ENCODE measurements around the gene NINL.

NINL gene

DNA sequence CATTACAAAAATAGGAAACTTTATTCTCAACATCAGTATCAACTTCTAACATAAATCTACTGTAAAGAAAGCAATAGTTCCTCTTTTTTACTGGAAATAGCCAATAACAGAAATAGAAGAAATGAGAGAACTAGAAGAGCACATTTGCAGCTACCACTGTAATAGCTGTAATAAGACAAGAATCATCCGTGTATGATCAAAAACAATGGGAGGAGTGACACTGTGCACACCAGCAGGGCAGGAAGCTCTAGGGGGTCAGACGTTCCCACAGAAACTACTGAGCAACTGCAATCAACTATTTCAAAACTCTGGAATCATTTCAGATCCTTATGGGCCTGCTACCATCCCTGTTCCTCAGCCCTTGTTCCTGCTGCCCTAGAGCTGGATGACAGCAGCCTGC, 43.7 kb downstream of the NINL start:
- Histone ChIP-seq H3K9ac (ENCODE audit: low read length) (no peak overlapping the region), H3K4me3 (ENCODE audit: low read depth, low read length) (no peak overlapping the region), H3K4me1 (ENCODE audit: control insufficient read depth, insufficient read depth, low read length) (peaks cover 51% of the 10 kb centered on the region), H3K36me3 (ENCODE audit: control insufficient read depth, insufficient read depth, low read length) (peaks cover 10% of the 10 kb centered on the region; the same call in 1 of the 2 replicates), H3K9me3 (ENCODE audit: control insufficient read depth, insufficient read depth, low read depth, low read length) (no peaks in the 10 kb centered on the region), H3K27me3 (ENCODE audit: control insufficient read depth, insufficient read depth, low read length) (no peaks in the 10 kb centered on the region), H3K27ac (ENCODE audit: low read depth, low read length) (no peak overlapping the region)

DNA sequence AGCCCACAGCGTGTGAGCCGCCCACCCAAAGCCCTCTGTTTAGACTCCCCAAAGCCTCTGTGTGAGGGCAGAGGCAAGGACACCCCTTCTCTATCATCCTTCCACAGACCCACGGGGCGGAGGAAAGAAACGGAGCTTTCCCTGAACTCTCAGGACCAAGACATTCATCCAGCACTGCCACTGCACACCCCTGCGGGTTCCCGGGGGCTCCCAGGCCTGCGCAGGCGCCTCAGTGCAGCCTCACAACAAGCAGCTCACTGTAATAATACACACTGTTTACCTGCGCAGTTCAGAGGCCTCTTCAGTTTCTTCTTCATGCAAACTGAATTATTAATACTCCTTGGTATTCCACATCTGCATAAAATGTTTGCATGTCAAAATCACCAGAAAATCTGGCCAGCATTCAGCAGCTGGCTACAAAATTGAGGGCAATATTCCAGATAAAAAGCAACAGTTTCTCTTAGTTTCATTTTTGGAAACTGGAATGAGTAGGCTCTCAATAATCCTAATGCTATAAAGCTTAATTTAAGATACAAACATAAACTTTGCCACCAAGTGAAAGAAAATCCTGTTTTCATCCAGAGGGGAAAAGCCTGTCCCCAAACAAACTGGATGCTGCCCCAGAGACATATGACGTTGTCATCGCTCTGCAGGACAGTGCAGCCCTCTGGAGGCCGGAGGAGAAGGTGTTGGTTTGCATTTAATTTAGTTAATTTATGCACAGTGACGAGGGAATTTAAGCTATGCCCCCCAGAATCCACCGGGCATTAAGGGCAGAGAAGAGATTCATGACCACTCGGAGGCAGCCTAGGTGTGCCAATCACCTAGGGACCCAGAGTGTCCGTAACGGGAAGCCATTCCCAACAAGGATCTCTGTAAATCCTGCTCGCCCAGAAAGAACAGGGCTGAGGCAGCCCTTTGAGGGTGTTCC, 45.3 kb downstream of the NINL start:
- Histone ChIP-seq H3K27ac (ENCODE audit: low read depth, low read length) (no peak overlapping the region), H3K36me3 (ENCODE audit: control insufficient read depth, insufficient read depth, low read length) (peaks cover 10% of the 10 kb centered on the region; the same call in 1 of the 2 replicates), H3K4me3 (ENCODE audit: low read depth, low read length) (no peak overlapping the region), H3K9me3 (ENCODE audit: control insufficient read depth, insufficient read depth, low read depth, low read length) (no peaks in the 10 kb centered on the region), H3K9ac (ENCODE audit: low read length) (no peak overlapping the region), H3K4me1 (ENCODE audit: control insufficient read depth, insufficient read depth, low read length) (peaks cover 39% of the 10 kb centered on the region), H3K27me3 (ENCODE audit: control insufficient read depth, insufficient read depth, low read length) (no peaks in the 10 kb centered on the region)

DNA sequence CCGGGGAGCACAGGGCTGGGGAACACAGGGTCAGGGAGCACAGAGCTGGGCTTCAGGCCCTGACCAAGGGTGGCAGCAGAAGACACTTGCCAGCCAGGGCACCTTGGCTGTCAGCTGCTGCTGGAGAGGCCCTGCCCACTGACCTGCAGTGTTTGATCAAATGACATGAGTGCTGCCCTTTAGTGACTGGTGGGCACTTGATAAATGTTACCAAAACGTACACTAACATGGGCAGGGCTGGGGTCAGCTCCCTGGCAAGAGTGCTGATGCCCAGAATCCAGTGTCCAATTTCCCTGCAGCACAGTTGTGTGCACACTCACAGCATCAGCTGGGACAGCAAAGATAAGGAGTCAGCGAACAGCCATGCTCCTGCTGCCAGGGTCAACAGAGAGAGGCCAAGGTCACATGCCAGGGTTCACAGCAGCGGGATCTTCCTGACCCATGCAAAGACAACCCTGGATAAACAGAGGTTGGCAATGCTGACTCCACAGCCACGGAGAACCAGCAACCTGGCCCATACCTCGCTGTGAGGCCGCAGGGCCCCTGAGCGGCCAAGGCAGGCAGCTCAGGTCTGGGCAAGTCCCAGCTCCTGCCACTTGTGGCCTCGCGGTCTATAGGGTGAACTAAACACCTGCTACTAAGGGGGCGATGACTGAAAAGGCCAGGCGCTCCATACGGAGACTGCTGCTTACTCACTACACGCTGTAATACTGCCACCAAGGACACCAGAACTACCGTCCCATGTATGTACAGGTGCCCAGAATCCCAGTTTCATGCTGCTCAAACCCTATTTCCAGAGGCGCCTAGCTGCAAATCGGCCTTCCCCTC, 46.3 kb downstream of the NINL start:
- Histone ChIP-seq H3K9me3 (ENCODE audit: control insufficient read depth, insufficient read depth, low read depth, low read length) (no peaks in the 10 kb centered on the region), H3K4me3 (ENCODE audit: low read depth, low read length) (no peak overlapping the region), H3K27ac (ENCODE audit: low read depth, low read length) (no peak overlapping the region), H3K9ac (ENCODE audit: low read length) (no peak overlapping the region), H3K27me3 (ENCODE audit: control insufficient read depth, insufficient read depth, low read length) (no peaks in the 10 kb centered on the region), H3K4me1 (ENCODE audit: control insufficient read depth, insufficient read depth, low read length) (peaks cover 39% of the 10 kb centered on the region), H3K36me3 (ENCODE audit: control insufficient read depth, insufficient read depth, low read length) (peaks cover 10% of the 10 kb centered on the region; the same call in 1 of the 2 replicates)

DNA sequence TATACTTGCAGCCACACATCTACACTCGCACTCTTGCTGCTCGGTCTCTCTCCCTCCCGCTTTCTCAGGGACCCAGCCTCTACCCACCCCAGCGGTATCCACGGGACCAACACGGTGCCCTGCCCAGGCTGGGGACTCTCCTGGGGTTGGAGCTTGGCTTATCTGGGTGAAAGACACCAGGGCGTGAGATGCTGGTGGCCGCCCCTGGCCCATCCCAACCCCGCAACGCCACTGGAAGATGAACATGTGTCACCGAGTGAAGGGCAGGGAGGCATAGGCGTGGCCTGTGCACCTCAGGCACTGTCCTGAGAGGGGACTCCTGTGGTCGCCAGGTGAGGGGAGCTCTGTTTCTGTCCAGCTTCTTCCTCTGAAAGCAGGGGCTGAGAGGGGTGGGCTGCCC, 47.4 kb downstream of the NINL start:
- Histone ChIP-seq H3K27ac (ENCODE audit: low read depth, low read length) (no peak overlapping the region), H3K27me3 (ENCODE audit: control insufficient read depth, insufficient read depth, low read length) (no peaks in the 10 kb centered on the region), H3K9me3 (ENCODE audit: control insufficient read depth, insufficient read depth, low read depth, low read length) (no peaks in the 10 kb centered on the region), H3K4me1 (ENCODE audit: control insufficient read depth, insufficient read depth, low read length) (peaks cover 38% of the 10 kb centered on the region), H3K9ac (ENCODE audit: low read length) (no peak overlapping the region), H3K36me3 (ENCODE audit: control insufficient read depth, insufficient read depth, low read length) (peaks cover 10% of the 10 kb centered on the region; the same call in 1 of the 2 replicates), H3K4me3 (ENCODE audit: low read depth, low read length) (no peak overlapping the region)

DNA sequence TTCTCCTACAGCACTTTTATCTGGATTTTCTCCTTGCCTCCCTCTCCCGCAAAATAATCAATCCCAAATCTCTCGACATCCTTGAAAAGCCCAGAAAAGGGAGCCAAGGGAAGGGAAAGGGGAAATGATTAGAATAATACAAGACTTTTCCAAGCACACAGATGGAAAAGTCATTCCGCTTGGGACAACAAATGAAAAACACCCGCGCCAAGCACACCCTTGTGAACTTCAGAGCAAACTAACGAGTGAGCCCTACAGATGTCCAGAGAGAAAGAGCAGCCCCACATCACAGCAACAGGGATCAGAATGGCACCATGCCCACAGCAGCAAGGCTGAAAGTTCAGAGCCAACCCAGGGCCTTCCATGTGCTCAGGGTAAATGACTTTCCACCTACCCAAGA, 49.6 kb downstream of the NINL start:
- Histone ChIP-seq H3K9ac (ENCODE audit: low read length) (no peak overlapping the region), H3K27me3 (ENCODE audit: control insufficient read depth, insufficient read depth, low read length) (no peaks in the 10 kb centered on the region), H3K27ac (ENCODE audit: low read depth, low read length) (no peak overlapping the region), H3K4me1 (ENCODE audit: control insufficient read depth, insufficient read depth, low read length) (peaks cover 41% of the 10 kb centered on the region), H3K9me3 (ENCODE audit: control insufficient read depth, insufficient read depth, low read depth, low read length) (peaks cover 8% of the 10 kb centered on the region), H3K36me3 (ENCODE audit: control insufficient read depth, insufficient read depth, low read length) (peaks cover 10% of the 10 kb centered on the region; the same call in 1 of the 2 replicates), H3K4me3 (ENCODE audit: low read depth, low read length) (no peak overlapping the region)

DNA sequence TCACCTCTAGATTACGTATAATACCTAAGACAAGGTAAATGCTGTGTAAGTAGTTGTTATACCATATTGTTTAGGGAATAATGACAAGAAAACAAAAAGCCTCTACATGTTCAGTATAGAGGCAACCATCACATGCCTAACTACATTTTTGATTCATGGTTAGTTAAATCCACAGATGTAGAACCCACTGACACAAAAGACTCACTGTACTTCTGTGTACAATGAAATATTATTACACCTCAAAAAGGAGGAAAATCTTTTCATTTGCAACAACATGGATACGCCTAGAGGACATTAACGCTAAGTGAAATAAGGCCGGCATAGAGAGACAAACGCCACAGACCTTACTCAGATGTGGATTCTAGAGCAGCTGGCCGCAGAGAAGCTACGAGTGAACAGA, 50.5 kb downstream of the NINL start:
- H3K4me1 ChIP-seq (ENCODE audit: control insufficient read depth, insufficient read depth, low read length): peaks cover 33% of the 10 kb centered on the region

DNA sequence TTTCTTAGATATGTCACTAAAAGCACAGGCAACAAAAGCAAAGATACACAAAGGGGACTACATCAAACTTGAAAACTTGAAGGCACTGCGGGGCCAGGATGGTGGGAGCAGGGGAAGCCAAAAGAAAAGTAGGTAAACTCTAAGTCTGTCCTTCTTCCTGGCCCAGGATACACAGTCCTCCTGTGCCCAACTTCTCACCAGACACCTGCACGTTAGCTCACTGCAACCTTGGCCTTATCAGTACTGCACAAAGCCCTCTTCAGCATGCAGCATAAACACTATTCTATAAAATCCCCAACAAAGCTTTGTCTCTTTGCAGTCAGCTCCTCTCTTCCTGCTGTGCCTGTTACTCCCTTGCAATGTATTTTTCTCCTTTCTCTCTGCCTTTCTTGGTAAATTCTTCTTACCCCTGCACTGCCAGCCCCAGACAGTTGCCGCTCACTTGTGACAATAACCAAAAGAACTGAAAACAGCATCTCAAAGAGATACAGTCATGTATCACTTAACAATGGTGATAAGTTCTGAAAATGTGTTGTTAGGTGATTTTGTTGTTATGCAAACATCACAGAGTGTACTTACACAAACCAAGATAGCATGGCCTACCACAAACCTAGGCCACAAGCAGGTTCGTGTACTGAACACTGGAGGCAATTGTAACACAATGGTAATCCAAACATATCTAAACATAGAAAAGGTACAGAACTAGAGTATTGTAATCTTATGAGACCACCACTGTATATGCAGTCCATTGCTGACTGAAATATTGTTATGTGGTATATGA, 51.2 kb downstream of the NINL start:
- H3K9me3 ChIP-seq (ENCODE audit: control insufficient read depth, insufficient read depth, low read depth, low read length): peaks cover 8% of the 10 kb centered on the region
- peaks cover 10% of the 10 kb centered on the region; the same call in 1 of the 2 replicates for H3K36me3 ChIP-seq (ENCODE audit: control insufficient read depth, insufficient read depth, low read length)
- no peak overlapping the region for H3K4me3 ChIP-seq (ENCODE audit: low read depth, low read length)
- no peak overlapping the region for H3K9ac ChIP-seq (ENCODE audit: low read length)
- H3K4me1 ChIP-seq (ENCODE audit: control insufficient read depth, insufficient read depth, low read length): peaks cover 26% of the 10 kb centered on the region
- H3K27ac ChIP-seq (ENCODE audit: low read depth, low read length): no peak overlapping the region
- no peaks in the 10 kb centered on the region for H3K27me3 ChIP-seq (ENCODE audit: control insufficient read depth, insufficient read depth, low read length)

More for the DNA sequence above, 50.5 kb downstream of the NINL start:
- Histone ChIP-seq H3K9me3 (ENCODE audit: control insufficient read depth, insufficient read depth, low read depth, low read length) (peaks cover 8% of the 10 kb centered on the region), H3K4me3 (ENCODE audit: low read depth, low read length) (no peak overlapping the region), H3K27me3 (ENCODE audit: control insufficient read depth, insufficient read depth, low read length) (no peaks in the 10 kb centered on the region), H3K9ac (ENCODE audit: low read length) (no peak overlapping the region), H3K36me3 (ENCODE audit: control insufficient read depth, insufficient read depth, low read length) (peaks cover 10% of the 10 kb centered on the region; the same call in 1 of the 2 replicates), H3K27ac (ENCODE audit: low read depth, low read length) (no peak overlapping the region)

DNA sequence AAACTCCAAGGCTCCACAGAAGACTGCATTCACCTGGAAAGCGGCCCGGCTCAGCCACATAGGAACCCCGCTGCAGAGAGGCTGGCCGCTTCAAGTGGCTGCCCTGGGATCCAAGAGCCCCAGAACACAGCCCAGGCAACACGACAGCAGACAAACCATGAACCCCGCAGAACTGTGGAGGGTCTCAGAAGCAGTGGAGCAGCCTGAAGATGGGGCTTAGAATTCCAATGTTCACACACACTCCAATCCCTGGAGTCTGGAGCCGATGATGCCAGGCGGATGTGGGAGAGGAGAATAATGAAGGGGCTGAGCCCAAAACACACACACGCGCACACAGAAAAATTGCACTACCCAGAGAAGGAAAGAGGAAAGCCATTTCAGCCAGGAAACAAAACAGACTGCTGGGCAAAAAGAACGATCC, 52.4 kb downstream of the NINL start:
- H3K27ac ChIP-seq (ENCODE audit: low read depth, low read length): no peak overlapping the region
- H3K9ac ChIP-seq (ENCODE audit: low read length): no peak overlapping the region
- H3K27me3 ChIP-seq (ENCODE audit: control insufficient read depth, insufficient read depth, low read length): no peaks in the 10 kb centered on the region
- H3K4me3 ChIP-seq (ENCODE audit: low read depth, low read length): no peak overlapping the region
- peaks cover 8% of the 10 kb centered on the region for H3K9me3 ChIP-seq (ENCODE audit: control insufficient read depth, insufficient read depth, low read depth, low read length)
- peaks cover 6% of the 10 kb centered on the region; the same call in 1 of the 2 replicates for H3K36me3 ChIP-seq (ENCODE audit: control insufficient read depth, insufficient read depth, low read length)
- H3K4me1 ChIP-seq (ENCODE audit: control insufficient read depth, insufficient read depth, low read length): peaks cover 25% of the 10 kb centered on the region

DNA sequence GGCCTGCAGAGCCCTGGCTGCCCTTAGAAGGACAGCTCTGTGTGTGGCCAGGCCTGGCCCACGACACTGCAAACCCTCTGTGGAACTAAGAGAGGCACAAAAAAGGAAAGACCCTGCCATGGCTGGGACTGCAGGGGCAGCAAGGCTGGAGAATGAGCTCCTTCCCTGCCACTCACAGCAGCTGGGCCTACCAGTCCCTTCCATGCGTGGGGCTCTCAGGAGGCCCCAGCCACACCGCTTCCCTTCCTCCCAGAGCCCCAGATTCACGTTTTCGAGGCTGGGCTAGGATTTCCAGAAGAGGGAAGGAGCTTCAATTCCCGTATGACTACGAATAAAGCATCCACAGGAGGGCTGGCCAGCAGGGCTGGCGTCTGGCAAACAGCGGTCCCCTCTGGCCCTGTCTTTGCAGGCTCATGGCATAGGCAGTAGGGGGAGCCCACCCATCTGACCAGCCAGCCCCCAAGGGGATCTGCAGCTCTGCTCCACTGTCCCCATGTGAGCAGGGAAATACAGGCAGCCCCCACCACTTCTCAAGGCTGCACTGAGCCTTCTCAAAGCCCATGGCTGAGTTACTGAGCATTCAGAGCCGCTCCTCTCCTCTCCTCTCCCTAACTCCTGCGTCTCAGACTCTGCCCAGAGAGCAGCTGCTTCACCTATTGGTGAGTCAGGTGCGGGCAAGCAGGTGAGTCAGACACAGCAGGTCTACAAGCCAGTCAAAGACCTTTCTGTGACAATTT, 53.1 kb downstream of the NINL start:
- Histone ChIP-seq H3K4me1 (ENCODE audit: control insufficient read depth, insufficient read depth, low read length) (peaks cover 25% of the 10 kb centered on the region), H3K36me3 (ENCODE audit: control insufficient read depth, insufficient read depth, low read length) (no peaks in the 10 kb centered on the region; the same call in 1 of the 2 replicates), H3K9ac (ENCODE audit: low read length) (no peak overlapping the region), H3K27ac (ENCODE audit: low read depth, low read length) (no peak overlapping the region), H3K9me3 (ENCODE audit: control insufficient read depth, insufficient read depth, low read depth, low read length) (peaks cover 8% of the 10 kb centered on the region), H3K4me3 (ENCODE audit: low read depth, low read length) (no peak overlapping the region), H3K27me3 (ENCODE audit: control insufficient read depth, insufficient read depth, low read length) (no peaks in the 10 kb centered on the region)
